GM04503 (cell line): ENCODE results near the gene TBC1D23.
"Not testable (repeated sequence)": the region's sequence is repeated elsewhere in the genome, so short reads cannot be mapped to it uniquely, and the experiment has no call there.

Source experiments
- DNase-seq: peaks from one replicate; pipeline ENCODE4 v3.0.0-alpha.2; 2012; ENCODE audit warnings: low read depth

Gene TBC1D23

DNA sequence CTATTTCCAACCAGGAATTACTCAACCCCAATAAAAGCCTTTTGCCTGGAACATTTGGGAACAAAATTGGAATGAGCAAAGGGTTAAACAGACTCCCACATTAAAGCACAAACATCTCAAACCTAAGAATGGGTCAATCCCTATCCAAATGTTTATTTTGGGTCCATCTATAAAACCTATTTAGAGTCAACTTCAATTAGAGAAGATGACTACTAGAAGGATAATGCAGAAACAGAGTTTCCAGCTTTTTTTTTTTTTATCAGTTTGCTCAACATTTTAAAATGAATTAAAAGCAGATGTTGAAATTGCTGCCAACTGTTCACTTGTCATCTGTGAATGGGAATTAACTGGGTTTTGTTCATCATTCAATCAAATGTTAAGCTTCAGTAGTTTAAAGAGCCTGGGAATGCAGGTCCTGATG is 4.1 kb upstream of the TBC1D23 start:
- peak; percentile 45 for DNase-seq

DNA sequence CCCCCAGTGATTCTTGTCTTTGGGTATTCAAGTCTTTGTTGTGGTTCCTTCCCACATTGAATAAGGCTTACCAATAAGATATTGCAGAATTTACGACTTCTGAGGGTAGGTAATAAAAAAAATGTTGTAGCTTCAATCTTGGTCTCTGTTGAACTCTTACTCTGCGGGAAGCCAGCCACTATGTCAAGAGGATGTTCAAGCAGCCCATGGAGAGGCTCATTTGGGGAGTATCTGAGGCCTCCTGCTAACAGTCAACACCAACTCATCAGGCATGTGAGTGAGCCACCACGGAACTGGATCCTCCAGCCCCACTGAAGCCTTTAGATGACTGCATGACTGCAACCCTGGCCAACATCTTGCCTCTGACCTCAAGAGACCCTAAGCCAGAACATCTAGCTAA is 3.2 kb upstream of the TBC1D23 start:
- DNase-seq = peak; percentile 49

DNA sequence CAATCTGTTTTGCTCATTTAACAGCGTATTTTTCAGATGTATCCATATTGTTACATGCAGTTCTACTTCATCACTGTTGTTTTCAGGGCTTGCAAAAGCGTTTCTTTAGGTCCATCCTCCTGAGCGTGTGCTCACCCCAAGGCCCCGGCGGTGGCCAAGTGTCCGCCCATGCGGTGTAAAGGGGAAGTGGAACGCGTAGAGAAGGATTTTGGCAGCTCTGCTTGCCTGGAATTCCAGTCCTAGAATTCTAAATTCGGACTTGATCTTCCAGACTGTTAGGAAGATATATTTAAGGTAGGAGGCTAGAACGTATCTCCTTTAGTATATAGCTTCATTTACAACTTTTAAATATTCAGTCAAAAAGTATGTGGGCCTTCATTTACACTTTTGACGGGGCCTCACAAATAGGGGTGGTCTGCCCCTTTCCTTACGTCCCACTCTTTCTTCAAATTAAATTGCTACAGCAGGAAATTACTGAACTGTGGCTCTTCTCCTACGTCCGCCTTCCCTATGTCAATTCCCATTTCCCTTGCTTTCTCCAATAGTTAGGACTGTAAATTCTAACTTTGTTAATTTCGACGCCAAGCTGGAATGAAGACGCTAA is 609 bp upstream of the TBC1D23 start:
- DNase-seq = no peak

DNA sequence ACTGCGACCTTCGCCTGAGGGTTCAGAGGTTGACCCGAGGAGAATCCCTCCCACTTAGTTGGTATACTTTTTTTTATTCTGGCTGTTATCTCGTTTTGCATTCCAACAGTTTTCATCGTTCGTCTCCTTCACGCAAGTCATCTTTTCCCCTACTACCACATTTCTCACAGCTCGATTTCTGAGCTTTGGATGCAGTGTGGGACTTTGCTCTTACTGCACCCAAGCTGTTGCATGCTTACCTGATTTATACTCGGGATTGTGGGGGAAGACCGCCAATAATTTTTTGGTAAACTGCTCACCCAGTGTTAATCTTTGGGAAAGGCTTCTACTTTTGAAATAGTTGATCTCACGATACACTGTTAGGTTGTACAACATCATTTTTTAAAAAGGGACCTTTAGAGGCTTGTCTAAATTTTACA is 702 bp downstream of the TBC1D23 start:
- DNase-seq = no peak

DNA sequence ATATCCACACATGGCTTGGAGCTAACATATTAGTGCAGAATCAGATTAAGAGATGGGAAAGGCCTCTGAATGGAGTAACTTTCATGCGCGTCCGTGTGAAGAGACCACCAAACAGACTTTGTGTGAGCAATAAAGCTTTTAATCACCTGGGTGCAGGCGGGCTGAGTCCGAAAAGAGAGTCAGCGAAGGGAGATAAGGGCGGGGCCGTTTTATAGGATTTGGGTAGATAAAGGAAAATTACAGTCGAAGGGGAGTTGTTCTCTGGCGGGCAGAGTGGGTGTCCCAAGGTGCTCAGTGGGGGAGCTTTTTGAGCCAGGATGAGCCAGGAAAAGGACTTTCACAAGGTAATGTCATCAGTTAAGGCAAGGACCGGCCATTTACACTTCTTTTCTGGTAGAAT is 2.1 kb downstream of the TBC1D23 start:
- not testable (repeated sequence) for DNase-seq

DNA sequence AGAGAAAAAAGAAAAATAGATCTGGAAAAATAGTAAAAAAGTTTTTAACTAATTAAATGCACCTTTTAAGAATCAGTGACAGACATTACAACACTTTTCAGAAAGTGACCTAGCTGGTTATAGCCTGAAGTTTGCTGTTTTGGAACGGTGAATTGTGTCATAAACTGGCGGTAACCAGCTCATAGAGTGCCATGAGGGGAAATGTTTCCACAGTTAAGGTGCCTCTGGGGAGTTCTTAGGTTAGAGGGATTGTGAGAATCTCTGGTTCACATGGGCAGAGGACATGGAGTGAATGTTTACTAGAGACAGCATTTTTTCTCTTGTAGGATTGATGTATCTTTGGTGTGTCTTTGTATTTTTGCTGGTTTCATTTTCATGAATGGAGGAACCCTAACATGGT is 2.8 kb downstream of the TBC1D23 start:
- DNase-seq = no peak

DNA sequence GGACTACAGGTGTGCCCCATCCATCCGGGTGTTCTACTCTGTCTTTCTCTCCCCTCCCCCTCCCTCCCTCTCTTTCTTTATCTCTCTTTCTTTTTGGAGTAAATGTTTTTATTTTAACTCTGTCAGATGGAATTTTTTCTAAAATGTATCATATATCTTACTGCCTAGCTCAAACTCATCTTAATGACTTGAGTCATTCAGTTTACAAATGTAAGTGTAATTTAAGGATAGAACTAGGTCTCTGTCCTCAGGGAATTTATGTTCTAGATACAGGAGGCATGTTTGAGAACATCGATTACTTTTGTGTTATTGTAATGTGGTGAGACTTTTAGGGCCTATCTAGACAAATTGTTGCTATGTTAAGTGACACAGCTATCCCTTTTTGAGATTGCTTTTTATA is 3.5 kb downstream of the TBC1D23 start:
- no peak for DNase-seq

DNA sequence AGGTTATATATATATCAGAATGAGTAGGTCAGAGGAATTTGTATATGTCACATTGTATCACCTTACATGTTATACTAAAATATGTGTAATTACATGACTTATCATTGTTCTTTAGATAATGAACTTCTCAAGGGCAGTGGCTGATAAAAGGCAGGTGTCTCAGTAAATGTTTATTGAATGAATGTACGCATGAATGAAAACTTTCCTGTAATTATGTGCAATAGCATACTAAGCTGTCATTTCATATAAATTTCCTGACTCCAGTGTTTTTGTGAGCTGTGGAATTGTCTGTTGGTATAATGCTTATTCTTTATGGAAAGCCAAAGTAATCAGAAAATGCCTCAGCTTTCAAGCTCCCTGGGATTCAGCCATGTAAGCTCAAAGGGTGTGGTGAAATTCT is 4.2 kb downstream of the TBC1D23 start:
- no peak for DNase-seq

DNA sequence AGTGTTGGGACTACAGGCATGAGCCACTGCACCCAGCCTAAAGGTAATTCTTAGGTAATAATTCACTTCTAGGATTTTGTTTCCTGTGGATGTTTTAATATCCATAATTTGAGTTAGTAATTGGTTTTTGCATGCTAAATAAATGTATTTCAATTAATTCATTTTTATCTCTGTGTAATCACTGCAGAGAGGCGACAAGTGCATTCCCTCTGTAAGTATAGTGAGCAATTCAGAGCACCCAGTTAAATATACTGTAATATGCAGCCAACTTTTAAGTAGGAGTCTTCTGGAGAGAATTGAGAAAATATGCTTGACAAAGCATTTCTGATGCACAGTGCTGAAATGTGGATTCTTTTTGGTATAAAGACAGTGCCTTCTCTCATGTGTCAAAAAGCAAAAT is 5.7 kb downstream of the TBC1D23 start:
- DNase-seq = no peak

DNA sequence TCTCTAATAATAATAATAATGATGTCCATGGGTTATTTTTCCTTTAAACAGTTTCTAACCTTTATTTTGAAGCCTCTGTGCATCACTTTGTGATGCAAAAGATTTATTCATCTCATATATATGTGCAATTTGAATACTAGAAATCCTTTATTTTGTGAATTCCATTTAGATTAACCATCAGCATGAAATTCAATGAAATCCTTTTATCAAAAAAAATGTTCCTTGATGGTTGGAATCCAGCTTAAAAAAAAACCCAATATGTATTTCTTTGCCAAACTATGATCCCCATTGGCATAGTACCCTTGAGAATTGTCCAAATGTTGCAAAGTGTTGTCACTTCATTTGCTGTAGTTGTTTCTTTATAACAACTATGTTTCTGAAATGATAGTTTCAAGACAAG is 7.4 kb downstream of the TBC1D23 start:
- DNase-seq = no peak

DNA sequence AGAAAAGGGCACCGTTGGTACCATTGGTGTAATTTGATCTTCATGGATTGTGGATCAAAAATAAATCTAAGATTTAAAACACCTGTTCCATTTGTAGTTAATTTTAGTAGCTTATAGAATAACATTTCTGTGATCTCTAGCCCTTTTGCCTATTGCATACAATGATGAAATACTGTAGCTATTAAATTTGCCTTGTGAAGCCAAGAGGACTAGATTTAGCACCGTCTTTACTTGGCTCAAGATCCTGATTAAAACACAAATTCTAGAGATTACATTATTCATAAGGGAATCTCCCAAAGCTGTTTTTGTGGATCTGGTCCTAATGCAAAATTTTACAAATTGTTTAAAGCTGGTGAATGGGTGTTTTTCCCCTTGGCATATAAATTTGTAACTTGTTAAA is 8.2 kb downstream of the TBC1D23 start:
- no peak for DNase-seq

DNA sequence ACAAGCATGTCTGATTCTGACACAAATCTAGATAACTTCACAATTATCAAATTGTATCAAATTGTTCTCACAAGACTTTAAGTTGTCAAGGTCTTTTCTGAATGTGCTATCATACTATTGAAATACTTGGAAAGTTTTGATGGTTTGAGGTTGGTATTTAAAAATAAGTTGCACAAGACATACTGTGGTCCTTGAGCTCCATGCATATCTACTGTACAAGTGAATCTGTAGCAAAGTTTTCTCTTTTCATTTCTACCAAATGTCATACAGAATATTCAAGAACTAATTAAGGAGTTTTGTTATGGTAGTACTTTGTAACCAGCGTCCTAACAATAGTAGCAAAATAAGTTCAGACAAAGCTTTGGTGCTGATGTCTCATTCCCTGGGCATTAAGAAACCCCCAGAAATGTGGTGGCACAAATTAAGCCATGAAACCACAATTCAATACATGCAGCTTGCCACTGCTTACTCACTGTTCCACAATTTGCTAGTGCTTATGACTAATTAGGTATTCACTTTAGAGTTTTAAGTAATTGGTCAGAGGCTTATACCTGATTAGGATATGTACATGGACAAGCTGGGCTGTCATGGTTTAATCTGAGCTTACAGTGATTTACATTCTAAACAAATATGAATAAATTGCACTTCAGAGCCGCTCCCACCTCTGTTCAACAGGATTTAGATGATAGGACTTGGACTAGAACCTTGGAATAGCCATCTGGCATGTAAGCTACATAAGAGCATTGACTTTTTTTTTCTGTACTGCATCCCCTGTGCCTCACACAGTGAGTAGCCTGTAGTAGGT is 8.8 kb downstream of the TBC1D23 start:
- peak; percentile 98 for DNase-seq

DNA sequence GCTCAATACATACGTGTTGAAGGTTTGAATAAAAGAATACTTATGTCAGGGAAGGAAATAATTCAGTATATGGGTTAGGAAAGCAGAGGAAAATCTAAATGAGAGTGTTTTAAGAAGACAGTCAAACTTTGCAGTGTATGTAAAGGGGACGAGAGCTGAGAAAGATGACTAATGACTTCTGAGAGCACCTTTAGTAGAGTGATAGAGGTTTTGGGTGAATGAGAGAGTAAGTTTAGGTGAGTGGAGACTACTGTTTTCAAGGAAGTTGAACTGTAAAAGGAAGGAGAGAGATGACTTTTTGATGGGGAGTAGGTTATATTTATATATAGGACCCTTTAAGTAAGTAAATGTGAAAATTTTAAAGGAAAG is 9.4 kb downstream of the TBC1D23 start:
- DNase-seq = no peak

DNA sequence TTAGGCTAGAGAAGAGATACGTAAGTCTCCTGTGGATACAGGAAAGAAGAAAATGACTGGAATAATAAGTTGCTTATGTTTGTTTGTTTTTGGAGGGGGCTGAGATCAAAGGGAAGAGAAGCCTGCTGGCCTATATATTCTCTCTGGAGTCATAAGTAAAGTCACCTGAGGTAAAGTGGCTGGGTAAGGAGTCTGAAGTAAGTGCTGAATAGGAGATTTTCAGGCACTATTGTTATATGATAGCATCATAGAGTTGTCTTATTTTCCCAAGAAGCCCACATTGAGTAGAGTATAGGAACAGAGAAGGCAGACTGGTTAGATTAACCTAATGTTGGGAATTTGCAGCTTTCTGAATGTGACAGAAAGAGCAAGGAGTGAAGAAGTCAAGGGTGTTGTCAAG is 10.7 kb downstream of the TBC1D23 start:
- DNase-seq = no peak

DNA sequence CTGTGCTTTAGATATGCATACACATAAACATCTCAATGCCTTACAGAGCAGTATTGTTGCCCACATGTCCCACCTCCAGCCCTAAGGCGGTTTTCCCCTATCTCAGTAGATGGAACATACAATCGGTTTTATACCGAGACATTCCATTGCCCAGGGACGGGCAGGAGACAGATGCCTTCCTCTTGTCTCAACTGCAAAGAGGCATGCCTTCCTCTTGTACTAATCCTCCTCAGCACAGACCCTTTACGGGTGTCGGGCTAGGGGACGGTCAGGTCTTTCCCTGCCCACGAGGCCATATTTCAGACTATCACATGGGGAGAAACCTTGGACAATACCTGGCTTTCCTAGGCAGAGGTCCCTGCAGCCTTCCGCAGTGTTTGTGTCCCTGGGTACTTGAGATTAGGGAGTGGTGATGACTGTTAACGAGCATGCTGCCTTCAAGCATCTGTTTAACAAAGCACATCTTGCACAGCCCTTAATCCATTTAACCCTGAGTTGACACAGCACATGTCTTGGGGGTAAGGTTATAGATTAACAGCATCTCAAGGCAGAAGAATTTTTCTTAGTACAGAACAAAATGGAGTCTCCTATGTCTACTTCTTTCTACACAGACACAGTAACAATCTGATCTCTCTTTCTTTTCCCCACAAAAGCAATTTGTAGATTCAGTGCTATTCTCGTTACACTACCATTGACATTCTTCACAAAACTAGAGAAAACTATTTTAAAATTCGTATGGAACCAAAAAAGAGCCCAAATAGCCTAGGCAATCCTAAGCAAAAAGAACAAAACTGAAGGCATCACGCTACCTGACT is 12.2 kb downstream of the TBC1D23 start:
- DNase-seq = not testable (repeated sequence)

DNA sequence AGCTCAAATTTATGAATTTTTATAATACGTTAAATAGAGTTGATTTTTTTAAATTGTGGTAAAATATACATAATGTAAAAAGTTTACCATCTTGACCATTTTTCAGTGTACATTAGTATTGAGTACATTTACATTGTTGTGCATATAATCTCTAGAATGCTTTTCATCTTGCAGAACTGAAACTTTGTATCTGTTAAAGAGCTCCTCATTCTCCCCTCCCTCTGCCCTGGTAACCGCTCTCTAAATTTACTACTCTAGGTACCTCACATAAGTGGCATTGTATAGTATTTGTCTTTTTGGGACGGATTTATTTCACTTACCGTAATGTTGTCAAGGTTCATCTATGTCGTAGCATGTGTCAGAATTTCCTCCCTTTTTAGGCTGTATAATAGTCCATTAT is 13.6 kb downstream of the TBC1D23 start:
- DNase-seq = no peak

DNA sequence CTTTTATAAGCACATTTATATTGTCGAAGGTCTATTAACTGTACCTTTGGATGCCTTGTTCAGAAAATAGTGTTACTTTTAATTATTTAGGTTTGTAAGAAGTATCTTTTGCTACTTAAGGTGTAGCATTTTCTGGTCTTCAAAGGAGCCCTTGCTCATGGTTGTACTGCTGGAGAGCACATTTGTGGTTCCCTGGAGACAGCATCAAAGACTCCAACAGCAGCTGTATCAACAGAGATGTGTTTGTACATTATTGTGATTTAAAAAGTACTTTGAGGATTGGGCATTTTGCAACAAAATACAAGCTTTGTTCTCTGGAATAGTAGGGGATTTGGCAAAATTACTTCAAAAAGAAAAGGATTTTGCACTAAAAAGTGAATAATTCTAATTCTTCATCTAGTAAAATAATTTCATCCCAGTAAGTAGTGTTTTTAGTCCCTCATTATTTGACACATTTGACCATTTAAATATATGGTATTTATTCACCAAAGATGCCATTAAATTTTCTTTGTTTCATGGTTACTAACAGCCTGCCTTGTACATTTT is 16.5 kb downstream of the TBC1D23 start:
- DNase-seq = no peak

DNA sequence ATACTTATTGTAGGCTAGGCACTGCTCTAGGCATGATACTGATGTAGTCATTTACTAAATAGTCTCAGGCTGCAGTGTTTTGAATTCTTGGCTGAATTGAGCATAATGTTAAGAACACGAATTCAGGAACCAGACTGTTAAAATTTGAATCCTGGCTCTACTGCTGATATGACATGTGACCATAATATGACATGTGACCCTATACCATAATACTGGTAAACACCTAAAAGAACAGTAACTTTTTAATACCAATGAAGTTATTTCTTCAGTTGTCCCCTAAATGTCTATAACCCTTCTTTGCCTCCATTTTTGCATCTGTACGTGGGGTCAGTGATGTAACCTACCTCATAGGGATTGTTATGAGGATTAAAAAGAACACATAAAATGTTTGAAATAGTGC is 18.1 kb downstream of the TBC1D23 start:
- DNase-seq = no peak

DNA sequence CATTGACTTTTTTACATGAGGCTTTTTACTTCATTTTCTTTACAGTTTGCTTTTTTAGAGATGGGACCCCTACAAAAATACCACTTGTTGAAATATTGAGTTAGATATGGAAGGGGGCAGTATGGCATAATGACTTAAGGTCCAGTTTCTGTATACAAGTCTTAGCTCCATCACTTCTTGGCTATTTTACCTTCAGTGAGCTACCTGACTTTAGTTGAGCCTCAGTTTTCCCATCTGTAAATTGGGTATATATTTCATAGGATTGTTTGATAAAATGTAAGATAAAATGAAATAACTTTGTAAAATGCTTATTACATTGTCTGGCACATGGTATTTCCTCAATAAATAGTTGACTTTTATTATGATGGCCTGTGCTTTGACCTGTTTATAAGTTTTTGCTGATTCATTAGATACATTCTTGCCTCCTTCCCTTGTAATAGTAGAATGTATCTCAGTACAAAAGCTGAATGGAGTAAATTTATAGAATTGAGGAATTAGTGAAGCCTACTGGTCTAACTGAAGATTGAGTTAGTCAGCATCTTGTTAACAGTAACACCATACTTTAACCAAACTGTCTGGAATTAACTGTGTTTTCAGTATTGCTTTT is 27.6 kb downstream of the TBC1D23 start:
- DNase-seq = no peak

DNA sequence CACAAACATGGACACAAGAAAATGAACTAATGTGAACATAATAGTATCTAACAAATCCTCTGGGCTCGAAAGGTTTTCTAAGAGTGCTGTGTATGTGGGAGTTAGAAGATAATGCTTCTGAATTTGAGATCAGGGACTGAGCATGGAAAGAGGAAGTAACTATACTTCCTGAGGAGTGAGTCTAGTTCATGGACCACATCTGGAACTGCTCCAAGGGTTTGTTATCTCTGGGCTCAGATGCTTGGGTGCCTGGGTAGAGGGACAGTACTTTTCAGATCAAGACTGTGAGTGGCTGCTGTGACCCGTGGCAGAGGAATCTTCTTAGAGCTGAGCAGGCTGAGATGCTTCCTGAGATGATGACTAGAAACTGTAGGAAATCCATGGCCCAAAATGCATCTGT is 28.5 kb downstream of the TBC1D23 start:
- no peak for DNase-seq

DNA sequence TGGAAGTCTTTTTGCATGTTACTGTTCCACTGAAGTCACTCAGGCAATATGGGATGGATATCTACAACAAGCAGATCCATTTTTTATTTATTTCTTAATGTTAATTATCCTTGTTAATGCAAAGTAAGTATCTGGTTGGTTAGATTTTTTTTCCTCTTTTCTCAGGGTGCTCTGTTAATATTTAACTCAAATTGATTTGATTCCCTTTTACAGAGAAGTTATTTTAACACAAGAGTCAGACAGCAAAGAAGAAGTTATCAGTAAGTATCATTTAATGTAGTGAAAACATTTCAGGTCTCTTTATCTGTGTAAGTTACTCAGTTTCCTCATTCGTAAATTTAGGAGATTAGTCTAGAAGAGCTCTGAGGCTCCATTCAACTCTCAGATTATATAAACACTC is 34.3 kb downstream of the TBC1D23 start:
- no peak for DNase-seq

DNA sequence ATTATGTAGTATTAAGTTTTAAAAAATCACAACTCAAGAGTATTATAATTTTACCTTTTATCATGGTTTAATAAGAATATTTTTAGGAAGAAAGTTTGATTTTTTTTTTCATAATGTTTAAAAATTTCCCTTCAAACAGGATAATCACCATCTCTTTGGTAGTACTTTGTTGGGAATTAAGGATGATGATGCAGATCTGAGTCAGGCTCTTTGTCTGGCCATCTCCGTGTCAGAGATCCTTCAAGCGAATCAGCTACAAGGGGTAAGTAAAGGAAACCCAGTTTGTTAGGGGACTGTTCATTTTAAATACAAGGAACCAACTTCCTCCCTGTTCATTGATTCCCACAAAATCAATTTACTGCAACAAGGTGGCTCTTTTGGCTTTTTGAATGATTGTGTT is 37.0 kb downstream of the TBC1D23 start:
- DNase-seq = no peak
